Activated effector memory CD4-positive, alpha-beta T cell treated with Interleukin-2 at 50 U/mL for 16 hours (primary cell): Measurements from ENCODE around the gene TMEM107.

Source experiments
- DNase-seq: peaks from one replicate; pipeline ENCODE4 v3.0.0-alpha.2; 2020

TMEM107 gene

GRCh38 chr17:8148560-8148959 lies 27.6 kb downstream of the TMEM107 start:
- DNase-seq: no peak

GRCh38 chr17:8147805-8148404 lies 28.3 kb downstream of the TMEM107 start:
- no peak for DNase-seq

GRCh38 chr17:8147141-8147804 lies 28.9 kb downstream of the TMEM107 start:
- DNase-seq: no peak

GRCh38 chr17:8146381-8147140 lies 29.6 kb downstream of the TMEM107 start:
- no peak for DNase-seq

- DNase-seq: no peak
These were observed 30.4 kb downstream of the TMEM107 start for GRCh38 chr17:8145811-8146210.

GRCh38 chr17:8144401-8145231 lies 31.6 kb downstream of the TMEM107 start:
- DNase-seq: no peak

GRCh38 chr17:8143581-8144400 lies 32.4 kb downstream of the TMEM107 start:
- no peak for DNase-seq

- DNase-seq: no peak
These were observed 33.1 kb downstream of the TMEM107 start for GRCh38 chr17:8142887-8143580.

GRCh38 chr17:8142158-8142886 lies 33.9 kb downstream of the TMEM107 start:
- DNase-seq: no peak

GRCh38 chr17:8141741-8142140 lies 34.4 kb downstream of the TMEM107 start:
- no peak for DNase-seq

GRCh38 chr17:8141045-8141444 lies 35.1 kb downstream of the TMEM107 start:
- no peak for DNase-seq

GRCh38 chr17:8140065-8141029 lies 35.8 kb downstream of the TMEM107 start:
- DNase-seq: no peak

GRCh38 chr17:8138672-8139371 lies 37.4 kb downstream of the TMEM107 start:
- peak; percentile 92 for DNase-seq

- no peak for DNase-seq
These were observed 37.9 kb downstream of the TMEM107 start for GRCh38 chr17:8138374-8138671.

- DNase-seq: no peak
These were observed 38.4 kb downstream of the TMEM107 start for GRCh38 chr17:8137645-8138373.

GRCh38 chr17:8133941-8134340 lies 42.2 kb downstream of the TMEM107 start:
- DNase-seq: no peak

GRCh38 chr17:8133399-8133798 lies 42.8 kb downstream of the TMEM107 start:
- DNase-seq: no peak

- no peak for DNase-seq
These were observed 44.2 kb downstream of the TMEM107 start for GRCh38 chr17:8131844-8132441.
